Endothelial cell of umbilical vein (primary cell): ENCODE results near the gene C17orf107. TPM values are rescaled to one million over a fixed set of nuclear protein-coding genes. Genes with fewer than 3 reads are reported as not detected.

ENCODE experiments used
- BruUV-seq: library from RNA; stranded (reverse); fragments of 400-500 nt; replicated peaks from 2 replicates; lab custom pipeline; 2021; lab: Mats Ljungman, UMichigan
- CTCF ChIA-PET: fragments of 300-600, 350-600 bp; sonication (Branson Sonifier 250); formaldehyde crosslinking; loops from one replicate; lab custom pipeline; 2021; ENCODE audit warnings: antibody characterized with exemption, inconsistent platforms; lab: Charles Lee
- POLR2A ChIA-PET: fragments of 300-600, 350-600 bp; sonication (Branson Sonifier 250); formaldehyde crosslinking; loops from one replicate; lab custom pipeline; 2021; ENCODE audit warnings: antibody characterized with exemption, inconsistent platforms; lab: Charles Lee
- DNase-seq: peaks from one replicate; pipeline ENCODE4 v3.0.0-alpha.2; 2011; ENCODE audit warnings: low read depth, low spot score
- FAIRE-seq: peaks from 2 replicates; lab custom pipeline; 2011; peaks lifted over from hg19 to GRCh38; lab: Jason Lieb, UNC
- H2AFZ ChIP-seq: 2 replicates; pipeline ENCODE4 v1.6.0; 2012; ENCODE audit warnings: low read depth, low read length, control low read depth, inconsistent platforms
- H3K27ac ChIP-seq: 2 replicates; pipeline ENCODE4 v1.5.1; 2011; ENCODE audit warnings: low read depth, mild to moderate bottlenecking, control low read depth, low read length, moderate library complexity; ENCODE audit not compliant: insufficient read depth
- H3K27me3 ChIP-seq, 2 experiments: 2 replicates each; pipeline versions ENCODE4 v1.6.0 to v1.6.1; 2011; ENCODE audit warnings: low read length in 2 of 2, mixed read lengths in 1 of 2; ENCODE audit not compliant: control insufficient read depth in 2 of 2, insufficient read depth in 2 of 2
- H3K36me3 ChIP-seq, 2 experiments: 2 replicates in 1 of 2; 3 replicates in 1 of 2; pipeline ENCODE4 v1.5.1; 2011; ENCODE audit warnings: low read length in 2 of 2, mild to moderate bottlenecking in 1 of 2, moderate library complexity in 1 of 2; ENCODE audit not compliant: control insufficient read depth in 2 of 2, insufficient read depth in 2 of 2; ENCODE audit errors: extremely low read depth in 1 of 2
- H3K4me1 ChIP-seq: 3 replicates; pipeline ENCODE4 v1.5.1; 2011; ENCODE audit warnings: mild to moderate bottlenecking, low read length; ENCODE audit not compliant: control insufficient read depth, insufficient read depth; ENCODE audit errors: extremely low read depth
- H3K4me2 ChIP-seq: 2 replicates; pipeline ENCODE4 v1.6.1; 2011; ENCODE audit warnings: low read length, control low read depth, mixed read lengths; ENCODE audit not compliant: insufficient read depth
- H3K4me3 ChIP-seq, 3 experiments: fragments of 200-600 bp in 1 of 3; sonication (generic), shearing (Covaris generic) in 1 of 3; replicated peaks in 1 of 3; 2 replicates each; pipeline ENCODE4 v1.5.1; 2011 to 2016; ENCODE audit warnings: control low read depth in 3 of 3, low read length in 3 of 3, mild to moderate bottlenecking in 2 of 3, inconsistent platforms in 1 of 3, low read depth in 1 of 3, moderate library complexity in 1 of 3; ENCODE audit not compliant: insufficient read depth in 1 of 3
- H3K79me2 ChIP-seq: 2 replicates; pipeline ENCODE4 v1.6.0; 2012; ENCODE audit warnings: low read length, inconsistent platforms; ENCODE audit not compliant: control insufficient read depth, insufficient read depth
- H3K9ac ChIP-seq: replicated peaks from 2 replicates; pipeline ENCODE3; 2011; ENCODE audit warnings: low read length, control low read depth; ENCODE audit not compliant: insufficient read depth; ENCODE audit errors: extremely low read depth
- H3K9me1 ChIP-seq: replicated peaks from 3 replicates; pipeline ENCODE4 v1.6.0; 2011; ENCODE audit warnings: mild to moderate bottlenecking, low read length; ENCODE audit not compliant: control insufficient read depth, insufficient read depth; ENCODE audit errors: extremely low read depth
- H3K9me3 ChIP-seq: replicated peaks from 2 replicates; pipeline ENCODE4 v1.5.1; 2012; ENCODE audit warnings: low read length, inconsistent platforms; ENCODE audit not compliant: control insufficient read depth, insufficient read depth
- H4K20me1 ChIP-seq: replicated peaks from 2 replicates; pipeline ENCODE3; 2011; ENCODE audit warnings: mild to moderate bottlenecking, low read length; ENCODE audit not compliant: control insufficient read depth, insufficient read depth; ENCODE audit errors: extremely low read depth
- EZH2 ChIP-seq: IDR thresholded peaks from 2 replicates; pipeline ENCODE4 v1.6.1; 2012; ENCODE audit warnings: borderline replicate concordance, low read depth, mild to moderate bottlenecking, moderate library complexity, low read length, inconsistent platforms; ENCODE audit not compliant: severe bottlenecking
- FOS ChIP-seq: IDR thresholded peaks from 2 replicates; pipeline ENCODE4 v1.6.1; 2011; ENCODE audit warnings: mild to moderate bottlenecking, low read length, moderate library complexity, borderline replicate concordance; ENCODE audit not compliant: insufficient read depth
- GATA2 ChIP-seq: IDR thresholded peaks from 2 replicates; pipeline ENCODE4 v1.7.0; 2011; ENCODE audit warnings: low read depth, mild to moderate bottlenecking, moderate library complexity, mixed read lengths, low read length; ENCODE audit not compliant: insufficient read length, insufficient read depth
- JUN ChIP-seq: IDR thresholded peaks from 2 replicates; pipeline ENCODE4 v1.6.1; 2011; ENCODE audit warnings: borderline replicate concordance, low read depth; ENCODE audit not compliant: insufficient read length, insufficient read depth
- MYC ChIP-seq: IDR thresholded peaks from one replicate; pipeline ENCODE4 v1.6.1; 2011; ENCODE audit warnings: mild to moderate bottlenecking, low read depth, low read length
- POLR2A ChIP-seq: IDR thresholded peaks from 2 replicates; pipeline ENCODE4 v1.6.1; 2012; ENCODE audit warnings: low read depth, mild to moderate bottlenecking, control low read depth, low read length
- POLR2AphosphoS5 ChIP-seq: IDR thresholded peaks from 2 replicates; pipeline ENCODE4 v1.6.1; 2012; ENCODE audit warnings: low read depth, mild to moderate bottlenecking, control low read depth, low read length, moderate library complexity; ENCODE audit not compliant: insufficient read depth
- dilution Hi-C: fragments of 300-500 bp; cut with MboI; formaldehyde crosslinking; loops from one replicate; pipeline ENCODE4 v1.15.0; 2019; ENCODE audit warnings: low sequenced_read_pairs; ENCODE audit not compliant: extremely low pct_ligation_motif_present
- intact Hi-C: fragments of 100-400 bp; cut with micrococcal nuclease; formaldehyde crosslinking; loops from one replicate; pipeline ENCODE4 v1.10.0; 2022
- polyA plus RNA-seq, 4 experiments: library from polyadenylated mRNA; depleted of rRNA in 3 of 4; stranded (reverse) in 3 of 4; unstranded in 1 of 4; fragments of >200 nt; gene quantifications; 2 replicates each; pipeline versions ENCODE4 v1.2.1 to v1.2.3, GENCODE V29; 2011 to 2012; ENCODE audit warnings: missing spikeins in 1 of 4
- total RNA-seq: library from RNA; stranded (reverse); gene quantifications from 2 replicates; pipeline ENCODE4 v1.2.3, GENCODE V29; 2021
- TF ChIP-seq, protein P1 (sequence below): IDR thresholded peaks from 2 replicates; pipeline ENCODE4 v1.6.1; 2011; ENCODE audit not compliant: insufficient read depth, insufficient read length
- TF ChIP-seq, protein P2 (sequence below), 2 donors: IDR thresholded peaks; 1 replicate in 1 of 2; 2 replicates in 1 of 2; pipeline ENCODE4 v1.5.1; 2011; ENCODE audit warnings: low read length in 2 of 2, mild to moderate bottlenecking in 2 of 2, moderate library complexity in 2 of 2, control low read depth in 1 of 2, inconsistent platforms in 1 of 2, low read depth in 1 of 2; ENCODE audit not compliant: insufficient read depth in 1 of 2; ENCODE audit errors: extremely low read depth in 1 of 2

Gene C17orf107
- total and polyA plus RNA-seq, 2 donors (not counting 3 experiments of a cell fraction or from before 2014, with no cell fraction given), result 0.68 to 1.0 TPM

DNA sequence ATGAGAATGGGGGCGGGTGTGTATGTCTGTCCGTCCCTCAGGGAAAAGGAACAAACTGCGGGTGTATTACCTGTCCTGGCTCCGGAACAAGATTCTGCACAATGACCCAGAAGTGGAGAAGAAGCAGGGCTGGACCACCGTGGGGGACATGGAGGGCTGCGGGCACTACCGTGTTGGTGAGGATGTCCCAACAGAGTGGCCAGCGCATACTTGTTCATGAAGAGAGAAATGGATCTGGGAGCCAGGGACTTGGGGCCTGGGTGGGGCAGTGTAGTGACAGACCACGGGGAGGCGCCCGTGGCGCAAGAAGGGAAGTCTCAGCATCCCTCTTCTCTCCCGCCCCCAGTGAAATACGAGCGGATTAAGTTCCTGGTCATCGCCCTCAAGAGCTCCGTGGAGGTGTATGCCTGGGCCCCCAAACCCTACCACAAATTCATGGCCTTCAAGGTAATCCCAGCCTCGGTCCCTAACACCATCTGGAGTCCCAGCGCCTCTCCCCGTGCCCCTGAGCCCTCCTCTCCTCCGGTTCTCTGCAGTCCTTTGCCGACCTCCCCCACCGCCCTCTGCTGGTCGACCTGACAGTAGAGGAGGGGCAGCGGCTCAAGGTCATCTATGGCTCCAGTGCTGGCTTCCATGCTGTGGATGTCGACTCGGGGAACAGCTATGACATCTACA lies 3.5 kb upstream of the C17orf107 start:
- no peaks in the 10 kb centered on the region for H3K79me2 ChIP-seq
- no peak for DNase-seq
- no peaks in the 10 kb centered on the region for H3K27me3 ChIP-seq
- H2AFZ ChIP-seq, result no peak overlapping the region
- no peak overlapping the region for H3K4me3 ChIP-seq
- POLR2A ChIA-PET, result no interaction called here
- peaks cover 0 to 55% of the 10 kb centered on the region in 2 experiments for H3K36me3 ChIP-seq
- H4K20me1 ChIP-seq, result no peaks in the 10 kb centered on the region
- dilution Hi-C loops, result no loop called here
- BruUV-seq, result no TSS peak
- no peak overlapping the region for H3K27ac ChIP-seq
- no peaks in the 10 kb centered on the region for H3K9me1 ChIP-seq
- CTCF ChIA-PET, result interaction anchor here (1.2 to 1.5 kb wide), 4 partner anchors 13 to 108 kb away, joined by 3 to 7 read pairs (median 5); no protein-coding TSS in a partner anchor
- TF ChIP-seq MYC (no peak), JUN (no peak), EZH2 (no peak)
- intact Hi-C loops, result no loop called here
- H3K9ac ChIP-seq, result no peak overlapping the region
- no peak for FAIRE-seq
- peaks cover 6% of the 10 kb centered on the region for H3K4me1 ChIP-seq
- H3K4me2 ChIP-seq, result no peak overlapping the region
- H3K9me3 ChIP-seq, result no peaks in the 10 kb centered on the region

DNA sequence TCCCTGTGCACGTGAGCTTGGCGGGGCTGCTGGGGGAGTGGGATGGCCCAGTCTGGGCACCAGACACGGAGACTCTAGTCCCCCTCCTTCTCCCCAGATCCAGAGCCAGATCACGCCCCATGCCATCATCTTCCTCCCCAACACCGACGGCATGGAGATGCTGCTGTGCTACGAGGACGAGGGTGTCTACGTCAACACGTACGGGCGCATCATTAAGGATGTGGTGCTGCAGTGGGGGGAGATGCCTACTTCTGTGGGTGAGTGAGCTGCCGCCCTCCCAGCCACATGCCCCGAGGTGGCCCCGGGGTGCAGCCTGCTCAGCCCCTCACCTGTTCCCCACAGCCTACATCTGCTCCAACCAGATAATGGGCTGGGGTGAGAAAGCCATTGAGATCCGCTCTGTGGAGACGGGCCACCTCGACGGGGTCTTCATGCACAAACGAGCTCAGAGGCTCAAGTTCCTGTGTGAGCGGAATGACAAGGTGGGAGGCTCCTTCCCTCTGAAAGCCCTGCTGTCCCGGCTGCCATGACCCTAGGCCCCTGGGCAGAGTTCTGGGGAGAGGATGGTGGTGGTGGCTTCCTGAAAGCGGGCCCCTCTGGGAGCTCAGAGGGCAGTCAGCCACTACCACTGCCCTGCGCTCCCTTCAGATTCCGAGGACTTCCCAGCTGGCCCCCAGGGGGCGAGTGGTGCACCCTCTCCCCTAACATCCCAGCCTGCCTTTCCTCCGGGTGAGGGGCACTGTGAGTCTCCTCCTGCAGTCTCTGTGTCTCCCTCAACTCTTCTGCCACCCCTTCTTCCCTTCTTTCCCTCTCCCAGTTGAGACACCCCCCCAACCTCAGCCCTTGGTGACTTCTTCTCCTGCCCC lies 2.8 kb upstream of the C17orf107 start:
- no peaks in the 10 kb centered on the region for H3K9me1 ChIP-seq
- TF ChIP-seq, protein P1, sequence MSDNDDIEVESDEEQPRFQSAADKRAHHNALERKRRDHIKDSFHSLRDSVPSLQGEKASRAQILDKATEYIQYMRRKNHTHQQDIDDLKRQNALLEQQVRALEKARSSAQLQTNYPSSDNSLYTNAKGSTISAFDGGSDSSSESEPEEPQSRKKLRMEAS, result no peak
- TF ChIP-seq MYC, result no peak
- TF ChIP-seq, protein P2, sequence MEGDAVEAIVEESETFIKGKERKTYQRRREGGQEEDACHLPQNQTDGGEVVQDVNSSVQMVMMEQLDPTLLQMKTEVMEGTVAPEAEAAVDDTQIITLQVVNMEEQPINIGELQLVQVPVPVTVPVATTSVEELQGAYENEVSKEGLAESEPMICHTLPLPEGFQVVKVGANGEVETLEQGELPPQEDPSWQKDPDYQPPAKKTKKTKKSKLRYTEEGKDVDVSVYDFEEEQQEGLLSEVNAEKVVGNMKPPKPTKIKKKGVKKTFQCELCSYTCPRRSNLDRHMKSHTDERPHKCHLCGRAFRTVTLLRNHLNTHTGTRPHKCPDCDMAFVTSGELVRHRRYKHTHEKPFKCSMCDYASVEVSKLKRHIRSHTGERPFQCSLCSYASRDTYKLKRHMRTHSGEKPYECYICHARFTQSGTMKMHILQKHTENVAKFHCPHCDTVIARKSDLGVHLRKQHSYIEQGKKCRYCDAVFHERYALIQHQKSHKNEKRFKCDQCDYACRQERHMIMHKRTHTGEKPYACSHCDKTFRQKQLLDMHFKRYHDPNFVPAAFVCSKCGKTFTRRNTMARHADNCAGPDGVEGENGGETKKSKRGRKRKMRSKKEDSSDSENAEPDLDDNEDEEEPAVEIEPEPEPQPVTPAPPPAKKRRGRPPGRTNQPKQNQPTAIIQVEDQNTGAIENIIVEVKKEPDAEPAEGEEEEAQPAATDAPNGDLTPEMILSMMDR (IDR thresholded peaks at IDR 0.05; ENCODE audit: extremely low read depth in 1 of 2, insufficient read depth in 1 of 2, low read depth in 1 of 2, low read length in 2 of 2), result no peak
- no peak for TF ChIP-seq GATA2
- no peak for TF ChIP-seq JUN
- TF ChIP-seq FOS, result no peak
- no peak for TF ChIP-seq POLR2A
- TF ChIP-seq EZH2, result no peak
- no peak for TF ChIP-seq POLR2AphosphoS5
- no peaks in the 10 kb centered on the region for H3K79me2 ChIP-seq
- peaks cover 0 to 47% of the 10 kb centered on the region in 2 experiments for H3K36me3 ChIP-seq
- no peak for DNase-seq
- intact Hi-C loops (no loop called here), dilution Hi-C loops (no loop called here)
- no peak overlapping the region for H3K9ac ChIP-seq
- H3K27me3 ChIP-seq, result no peaks in the 10 kb centered on the region
- CTCF ChIA-PET, result interaction anchor here (1.2 to 1.5 kb wide), 4 partner anchors 13 to 109 kb away, joined by 3 to 7 read pairs (median 5); no protein-coding TSS in a partner anchor
- FAIRE-seq, result no peak
- POLR2A ChIA-PET, result no interaction called here
- no peak overlapping the region for H2AFZ ChIP-seq
- H4K20me1 ChIP-seq, result no peaks in the 10 kb centered on the region
- H3K4me3 ChIP-seq, result no peak overlapping the region
- no peak overlapping the region for H3K27ac ChIP-seq
- peaks cover 8% of the 10 kb centered on the region for H3K4me1 ChIP-seq
- no TSS peak for BruUV-seq
- no peak overlapping the region for H3K4me2 ChIP-seq
- no peaks in the 10 kb centered on the region for H3K9me3 ChIP-seq
